Tibial nerve (tissue), 4 donors: ENCODE measurements around the gene KRT6B.
"Not testable (repeated sequence)": the region's sequence is repeated elsewhere in the genome, so short reads cannot be mapped to it uniquely, and the experiment has no call there.

ENCODE experiments used
- CTCF ChIP-seq, 5 experiments: fragments of 200-600 bp in 3 of 5; fragments of 450-650 bp in 2 of 5; sonication (generic) in 3 of 5; IDR thresholded peaks; one replicate each; pipeline ENCODE4 v1.5.1; 2016 to 2019; ENCODE audit warnings: antibody characterized with exemption in 5 of 5, mild to moderate bottlenecking in 3 of 5, moderate library complexity in 2 of 5
- EP300 ChIP-seq, 2 donors: sonication (generic); formaldehyde crosslinking; IDR thresholded peaks; one replicate each; pipeline ENCODE4 v1.6.1; 2017; ENCODE audit warnings: antibody characterized with exemption in 2 of 2, mild to moderate bottlenecking in 1 of 2
- POLR2A ChIP-seq, 2 donors: fragments of 450-650 bp; IDR thresholded peaks; one replicate each; pipeline ENCODE4 v1.6.1; 2017; ENCODE audit warnings: antibody characterized with exemption in 2 of 2, mild to moderate bottlenecking in 2 of 2, moderate library complexity in 2 of 2

GRCh38 chr12:52491495-52491894 is 39.5 kb upstream of the KRT6B start:
- TF ChIP-seq CTCF, POLR2A, EP300 (IDR thresholded peaks at IDR 0.05): not testable (repeated sequence)
